GM18867 (cell line): ENCODE measurements around the gene SHKBP1.

Experiments used
- ATAC-seq: cut with Tn5 transposase; IDR thresholded peaks from one replicate; pipeline ENCODE4 v1.9.1; 2021; ENCODE audit warnings: mild to moderate bottlenecking, moderate library complexity; ENCODE audit not compliant: unreplicated experiment

Gene SHKBP1

GRCh38 chr19:40599331-40599901 lies 22.7 kb downstream of the SHKBP1 start:
- no peak for ATAC-seq

DNA sequence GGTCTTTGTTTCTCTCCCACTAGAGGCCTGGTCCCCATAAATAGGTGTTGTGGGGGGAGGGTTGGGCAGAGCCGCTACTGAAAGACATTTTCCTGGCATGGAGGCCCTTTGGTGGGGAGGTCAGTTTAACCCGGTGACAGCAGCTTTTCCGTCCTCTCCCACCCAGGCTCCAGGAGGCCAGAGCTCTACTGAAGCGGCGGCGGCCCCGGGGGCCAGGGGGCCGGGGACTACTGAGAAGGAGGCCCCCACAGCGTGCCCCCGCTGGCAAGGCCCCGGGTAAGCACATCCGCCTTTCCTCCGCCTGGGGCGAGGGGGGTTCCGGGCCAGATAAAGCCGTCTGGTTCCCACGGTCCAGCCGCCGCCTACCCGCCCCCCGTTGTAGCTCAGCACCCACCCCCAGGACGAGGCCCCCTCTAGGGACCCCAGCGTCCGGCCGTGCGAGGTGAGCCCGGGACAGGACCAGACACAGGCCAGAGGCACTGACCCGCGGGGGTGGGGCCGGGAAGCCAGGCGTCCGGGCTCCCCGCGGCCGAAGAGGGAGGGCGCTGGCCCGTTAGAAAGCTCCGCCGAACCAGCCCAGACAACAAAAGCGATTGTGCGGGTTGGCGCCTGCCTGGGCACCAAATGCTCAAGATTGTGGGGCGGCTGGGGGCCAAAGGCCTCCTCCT lies 23.4 kb downstream of the SHKBP1 start:
- no peak for ATAC-seq

GRCh38 chr19:40600570-40601133 lies 24.0 kb downstream of the SHKBP1 start:
- ATAC-seq, result no peak

DNA sequence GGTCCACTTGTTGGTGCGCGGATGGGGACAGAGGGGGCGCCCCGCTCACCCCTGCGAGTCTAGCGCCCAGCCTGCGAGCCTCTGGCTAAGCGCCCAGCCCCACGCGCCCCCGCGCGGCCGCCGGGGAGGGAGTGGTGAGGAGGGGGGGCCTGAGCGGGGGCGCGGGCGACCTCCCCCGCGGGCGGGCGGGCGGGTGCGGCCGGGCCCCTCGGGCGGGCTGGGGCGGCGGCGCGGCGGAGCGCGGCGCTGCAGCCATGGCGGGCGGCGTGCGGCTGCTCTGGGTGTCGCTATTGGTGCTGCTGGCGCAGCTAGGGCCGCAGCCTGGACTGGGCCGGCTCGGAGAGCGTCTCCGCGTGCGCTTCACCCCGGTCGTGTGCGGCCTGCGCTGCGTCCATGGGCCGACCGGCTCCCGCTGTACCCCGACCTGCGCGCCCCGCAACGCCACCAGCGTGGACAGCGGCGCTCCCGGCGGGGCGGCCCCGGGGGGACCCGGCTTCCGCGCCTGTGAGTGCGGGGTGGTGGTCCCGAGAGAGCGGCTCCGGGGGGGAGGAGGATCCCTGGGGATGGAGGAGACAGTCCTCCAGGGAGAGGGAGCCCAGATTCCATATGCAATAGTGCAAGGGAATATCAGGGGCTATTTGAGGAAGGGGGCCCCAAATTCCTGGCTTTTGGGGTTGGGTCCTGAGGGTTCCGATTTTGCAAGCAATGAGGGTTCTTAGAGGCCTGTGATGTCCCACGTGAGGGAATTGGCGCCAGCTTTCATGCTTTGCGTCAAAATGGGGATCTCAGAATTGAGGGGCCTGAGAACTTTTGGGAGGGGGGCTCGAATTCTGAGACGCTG lies 24.7 kb downstream of the SHKBP1 start, which contains the start of gene LTBP4:
LTBP4 (plus strand) TSS at position 236 of the 841 bp plus-strand sequence; CDS start at position 255, 19 bp downstream.
- ATAC-seq, result no peak

DNA sequence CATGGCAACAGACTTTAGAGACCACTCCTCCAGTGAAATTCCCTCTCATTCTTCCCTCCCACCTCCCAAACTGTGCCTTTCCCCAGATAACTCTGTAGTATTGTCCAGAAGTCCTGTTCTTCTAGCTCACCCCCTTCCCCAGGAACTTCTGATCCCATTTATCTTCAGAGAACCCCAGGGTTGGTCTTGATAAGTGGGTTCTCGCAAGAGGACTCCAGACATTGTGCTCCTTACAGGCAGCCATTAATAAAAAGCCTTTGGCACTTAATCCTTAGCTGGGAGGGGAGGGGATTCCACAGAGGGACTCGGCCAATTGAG lies 26.4 kb downstream of the SHKBP1 start:
- ATAC-seq, result no peak

DNA sequence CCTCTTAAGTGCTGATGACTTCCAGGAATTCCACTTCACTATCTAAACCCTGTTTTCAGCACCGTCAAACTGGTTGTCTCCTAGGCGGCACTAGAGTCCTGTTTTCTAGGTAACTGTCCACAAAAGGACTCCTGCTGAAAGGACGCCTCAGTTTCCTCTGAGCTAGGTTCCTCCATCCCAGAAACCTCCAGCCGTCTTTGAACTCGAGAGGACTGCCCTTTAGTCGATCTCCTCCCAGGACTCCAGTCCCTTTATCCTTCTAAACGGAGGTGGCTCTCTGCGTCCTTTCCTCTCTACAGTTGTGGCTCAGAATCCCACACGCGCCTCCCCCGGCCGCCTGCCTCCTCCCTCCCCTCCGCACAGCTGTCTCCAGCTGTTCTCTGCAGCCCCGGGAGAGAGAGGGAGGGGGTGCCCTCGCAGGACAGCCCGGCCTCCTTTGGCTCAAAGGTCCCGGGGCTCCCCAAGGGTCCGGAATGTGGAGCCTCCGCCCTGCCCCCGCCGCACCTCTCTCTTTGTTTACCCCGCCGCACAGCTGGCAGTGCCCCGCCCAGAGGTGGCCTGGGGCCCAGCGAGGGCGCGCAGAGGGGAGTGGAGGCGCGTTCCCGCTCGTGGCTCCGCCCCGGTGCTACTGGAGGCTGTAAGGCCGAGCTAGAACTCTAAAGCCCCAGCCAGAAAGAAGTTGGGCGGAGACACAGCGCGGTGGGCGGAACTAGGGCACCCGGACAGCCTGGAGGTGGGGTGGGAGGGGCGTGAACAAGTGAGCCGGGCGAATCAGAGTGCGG lies 26.9 kb downstream of the SHKBP1 start:
- ATAC-seq, result peak; percentile 70

DNA sequence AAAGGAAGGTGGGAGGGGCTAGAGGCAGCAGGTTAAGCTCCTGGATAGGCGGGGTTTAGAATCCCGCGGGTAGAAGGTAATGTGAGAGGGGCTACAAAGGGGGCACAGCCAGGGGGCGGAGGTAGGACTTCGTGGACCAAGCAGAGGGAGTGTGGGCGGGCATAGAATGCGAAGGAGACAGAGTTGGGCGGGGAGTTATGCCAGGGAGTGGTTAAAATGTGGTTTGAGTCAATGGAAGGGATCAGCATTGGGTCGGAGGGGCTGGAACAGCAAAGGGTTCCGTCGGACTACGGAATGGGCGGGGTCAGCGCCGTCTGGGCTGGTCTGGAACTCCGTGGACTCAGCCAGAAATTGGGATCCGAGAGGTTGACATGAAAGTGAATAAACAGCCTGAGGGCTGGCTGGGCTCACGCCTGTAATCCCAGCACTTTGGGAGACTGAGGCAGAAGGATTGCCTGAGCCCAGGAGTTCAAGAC lies 27.5 kb downstream of the SHKBP1 start:
- ATAC-seq, result no peak

- no peak for ATAC-seq
These were observed 28.1 kb downstream of the SHKBP1 start for GRCh38 chr19:40604647-40605215.

GRCh38 chr19:40605216-40605971 lies 28.7 kb downstream of the SHKBP1 start:
- peak; percentile 42 for ATAC-seq

DNA sequence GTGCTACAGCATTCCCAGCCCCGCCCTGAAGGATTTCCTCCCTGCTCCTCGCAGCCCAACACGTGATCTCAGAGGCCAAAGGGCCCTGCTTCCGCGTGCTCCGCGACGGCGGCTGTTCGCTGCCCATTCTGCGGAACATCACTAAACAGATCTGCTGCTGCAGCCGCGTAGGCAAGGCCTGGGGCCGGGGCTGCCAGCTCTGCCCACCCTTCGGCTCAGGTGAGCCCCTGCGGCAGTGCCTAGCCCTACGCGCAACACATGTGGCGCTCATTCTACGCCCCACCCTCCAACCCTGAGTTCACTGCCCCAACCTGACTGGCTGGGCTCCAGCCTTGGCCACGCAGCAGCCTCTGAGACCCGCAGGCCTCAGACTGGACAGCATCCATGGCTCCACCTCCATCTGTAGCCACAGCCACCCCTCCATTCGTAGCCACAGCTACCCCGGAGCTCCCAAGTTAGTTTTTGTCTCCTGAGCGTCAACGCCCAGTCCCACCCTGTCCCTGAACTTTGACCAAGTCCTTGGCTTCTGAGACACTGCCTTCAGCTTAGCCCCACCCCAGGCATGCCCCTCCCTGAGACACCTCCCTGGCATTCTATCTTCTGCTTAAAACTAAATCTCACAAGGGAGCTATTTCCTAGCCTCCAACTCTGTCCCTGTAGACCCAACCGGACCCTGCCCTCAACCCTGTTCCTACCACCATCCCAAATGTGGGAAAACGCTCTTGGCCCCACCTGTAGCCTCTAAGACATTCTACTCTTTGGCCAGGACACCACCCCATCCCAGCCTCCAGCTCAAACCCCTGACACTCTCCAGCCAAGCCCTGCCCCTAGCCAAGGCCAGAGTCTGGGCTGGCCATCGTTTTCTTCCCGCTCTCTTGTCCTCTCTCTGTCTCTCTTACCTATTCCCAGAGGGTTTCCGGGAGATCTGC lies 30.9 kb downstream of the SHKBP1 start:
- no peak for ATAC-seq

DNA sequence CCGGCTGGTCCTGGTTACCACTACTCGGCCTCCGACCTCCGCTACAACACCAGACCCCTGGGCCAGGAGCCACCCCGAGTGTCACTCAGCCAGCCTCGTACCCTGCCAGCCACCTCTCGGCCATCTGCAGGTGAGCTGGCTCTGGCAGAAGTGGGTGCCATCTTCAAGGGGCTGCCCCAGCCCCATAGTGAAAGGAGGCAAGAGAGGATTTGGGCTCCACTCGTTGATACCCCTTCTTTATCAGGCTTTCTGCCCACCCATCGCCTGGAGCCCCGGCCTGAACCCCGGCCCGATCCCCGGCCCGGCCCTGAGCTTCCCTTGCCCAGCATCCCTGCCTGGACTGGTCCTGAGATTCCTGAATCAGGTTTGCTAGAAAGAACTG lies 31.6 kb downstream of the SHKBP1 start:
- no peak for ATAC-seq

DNA sequence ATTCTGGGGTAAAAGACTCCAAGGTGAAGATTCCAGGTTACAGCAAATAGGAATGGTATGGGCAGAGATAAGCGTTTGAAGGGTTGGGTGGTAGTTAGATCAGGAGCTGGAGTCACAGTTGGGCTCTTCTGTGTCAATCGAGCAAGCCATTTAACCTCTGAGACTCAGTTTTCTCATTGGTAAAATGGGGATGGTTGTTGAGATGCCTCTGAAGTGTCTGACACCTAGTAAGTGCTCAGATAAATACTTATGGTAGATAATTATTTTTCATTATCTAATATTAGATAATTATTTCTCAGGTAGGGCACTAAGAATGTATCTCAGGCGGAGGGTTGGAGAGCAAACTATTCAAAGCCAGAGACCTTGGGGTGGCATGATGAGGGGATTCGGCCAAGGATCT lies 32.3 kb downstream of the SHKBP1 start:
- no peak for ATAC-seq

GRCh38 chr19:40609561-40610395 lies 33.1 kb downstream of the SHKBP1 start:
- ATAC-seq, result peak; percentile 47

- no peak for ATAC-seq
These were observed 33.9 kb downstream of the SHKBP1 start for GRCh38 chr19:40610396-40611064.

- ATAC-seq, result no peak
These were observed 34.4 kb downstream of the SHKBP1 start for GRCh38 chr19:40611096-40611495.

- ATAC-seq, result no peak
These were observed 35.4 kb downstream of the SHKBP1 start for GRCh38 chr19:40611900-40612698.
